ENCODE measurements around the gene ABCC2. TPM values are rescaled to one million over a fixed set of nuclear protein-coding genes. Genes with fewer than 3 reads are reported as not detected.

ABCC2 gene
- total and polyA plus RNA-seq, 8 donors, result 0.60 to 1.8 (median 1.1) TPM

GRCh38 chr10:99812177-99812576, 29.7 kb downstream of the ABCC2 start:
- Histone ChIP-seq H3K4me1 (peaks cover 0 to 6% of the 10 kb centered on the region in 2 donors), H3K27me3 (no peaks in the 10 kb centered on the region), H3K27ac (no peak overlapping the region), H3K4me3 (no peak overlapping the region), H3K9me3 (no peaks in the 10 kb centered on the region), H3K36me3 (no peaks in the 10 kb centered on the region)
- intact Hi-C loops (cut with DNase I), result no loop called here
- DNase-seq (no peak), ATAC-seq (no peak)
- no peak for TF ChIP-seq CTCF (IDR thresholded peaks at IDR 0.05)

GRCh38 chr10:99814143-99814542, 31.7 kb downstream of the ABCC2 start:
- Histone ChIP-seq H3K27ac (no peak overlapping the region), H3K4me3 (no peak overlapping the region), H3K9me3 (no peaks in the 10 kb centered on the region), H3K36me3 (no peaks in the 10 kb centered on the region), H3K4me1 (peaks cover 0 to 6% of the 10 kb centered on the region in 2 donors), H3K27me3 (no peaks in the 10 kb centered on the region)
- TF ChIP-seq CTCF (IDR thresholded peaks at IDR 0.05), result no peak
- DNase-seq, result no peak
- intact Hi-C loops (cut with DNase I), result no loop called here
- ATAC-seq, result no peak

- no peaks in the 10 kb centered on the region for H3K4me1 ChIP-seq
- H3K36me3 ChIP-seq, result no peaks in the 10 kb centered on the region
- H3K9me3 ChIP-seq, result no peaks in the 10 kb centered on the region
- H3K27ac ChIP-seq, result peak overlapping the region in 1 of 2 donors; percentile 50
- peak in 1 of 4 donors; percentile 2 for DNase-seq
- no peak for TF ChIP-seq CTCF (IDR thresholded peaks at IDR 0.05)
- H3K27me3 ChIP-seq, result no peaks in the 10 kb centered on the region
- intact Hi-C loops (cut with DNase I), result no loop called here
- no peak overlapping the region for H3K4me3 ChIP-seq
- ATAC-seq, result no peak
Observed at GRCh38 chr10:99815621-99816020, 33.2 kb downstream of the ABCC2 start.

- intact Hi-C loops (cut with DNase I), result no loop called here
- H3K36me3 ChIP-seq, result no peaks in the 10 kb centered on the region
- H3K4me1 ChIP-seq, result no peaks in the 10 kb centered on the region
- ATAC-seq, result no peak
- DNase-seq, result no peak
- H3K9me3 ChIP-seq, result no peaks in the 10 kb centered on the region
- TF ChIP-seq CTCF (IDR thresholded peaks at IDR 0.05), result no peak
- no peaks in the 10 kb centered on the region for H3K27me3 ChIP-seq
- H3K4me3 ChIP-seq, result no peak overlapping the region
- no peak overlapping the region for H3K27ac ChIP-seq
Observed at GRCh38 chr10:99827936-99828335, 45.5 kb downstream of the ABCC2 start.

- H3K27ac ChIP-seq, result no peak overlapping the region
- H3K36me3 ChIP-seq, result no peaks in the 10 kb centered on the region
- no peak for TF ChIP-seq CTCF (IDR thresholded peaks at IDR 0.05)
- H3K4me1 ChIP-seq, result no peaks in the 10 kb centered on the region
- DNase-seq (no peak), ATAC-seq (no peak)
- H3K4me3 ChIP-seq, result no peak overlapping the region
- intact Hi-C loops (cut with DNase I), result no loop called here
- no peaks in the 10 kb centered on the region for H3K27me3 ChIP-seq
- H3K9me3 ChIP-seq, result no peaks in the 10 kb centered on the region
Observed at GRCh38 chr10:99828464-99828863, 46.0 kb downstream of the ABCC2 start.
